Activated naive CD4-positive, alpha-beta T cell treated with anti-CD3 and anti-CD28 coated beads, Interleukin-2, amount 50 U/mL, for 24 hours (primary cell): ENCODE measurements around the gene FGF11.

Experiments used
- H3K27ac Mint-ChIP-seq: one replicate; pipeline ENCODE4 v1.8.0; 2021; ENCODE audit warnings: mild to moderate bottlenecking, mixed read lengths
- H3K27me3 Mint-ChIP-seq: one replicate; pipeline ENCODE4 v1.8.0; 2021; ENCODE audit warnings: mixed read lengths
- H3K36me3 Mint-ChIP-seq: one replicate; pipeline ENCODE4 v1.8.0; 2021; ENCODE audit warnings: mixed read lengths
- H3K4me1 Mint-ChIP-seq: one replicate; pipeline ENCODE4 v1.8.0; 2021; ENCODE audit warnings: mixed read lengths
- H3K4me3 Mint-ChIP-seq: one replicate; pipeline ENCODE4 v1.8.0; 2021; ENCODE audit warnings: mild to moderate bottlenecking, mixed read lengths
- H3K9me3 Mint-ChIP-seq: one replicate; pipeline ENCODE4 v1.8.0; 2021; ENCODE audit warnings: mixed read lengths

Gene FGF11

DNA sequence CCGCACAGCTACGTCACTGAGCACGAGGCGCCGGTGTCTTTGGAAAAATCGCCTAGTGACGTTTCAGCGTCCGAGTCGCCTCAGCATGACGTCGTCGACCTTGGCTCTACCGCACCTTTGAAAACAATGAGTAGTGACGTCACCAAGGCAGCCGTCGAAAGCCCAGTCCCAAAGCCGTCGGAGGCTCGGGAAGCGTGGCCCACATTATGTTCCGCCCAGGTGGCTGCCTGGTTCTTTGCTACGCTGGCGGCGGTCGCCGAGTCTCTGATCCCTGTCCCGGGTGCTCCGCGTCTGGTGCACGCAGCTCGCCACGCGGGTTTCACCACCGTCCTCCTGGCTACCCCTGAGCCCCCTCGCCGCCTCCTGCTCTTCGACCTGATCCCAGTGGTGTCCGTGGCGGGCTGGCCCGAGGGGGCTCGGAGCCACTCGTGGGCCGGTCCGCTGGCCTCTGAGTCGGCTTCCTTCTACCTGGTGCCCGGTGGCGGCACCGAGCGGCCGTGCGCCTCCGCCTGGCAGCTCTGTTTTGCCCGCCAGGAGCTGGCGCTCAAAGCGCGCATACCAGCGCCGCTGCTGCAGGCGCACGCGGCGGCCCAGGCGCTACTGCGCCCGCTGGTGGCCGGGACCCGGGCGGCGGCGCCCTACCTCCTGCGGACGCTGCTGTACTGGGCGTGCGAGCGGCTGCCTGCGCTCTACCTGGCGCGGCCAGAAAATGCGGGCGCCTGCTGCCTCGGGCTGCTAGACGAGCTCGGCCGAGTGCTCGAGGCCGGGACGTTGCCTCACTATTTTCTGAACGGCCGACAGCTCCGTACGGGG is 2.5 kb upstream of the FGF11 start:
- H3K36me3 Mint-ChIP-seq: no peaks in the 10 kb centered on the region
- no peaks in the 10 kb centered on the region for H3K9me3 Mint-ChIP-seq
- H3K27me3 Mint-ChIP-seq: peaks cover 10% of the 10 kb centered on the region
- peak overlapping the region; percentile 84 for H3K27ac Mint-ChIP-seq
- peaks cover 38% of the 10 kb centered on the region for H3K4me1 Mint-ChIP-seq
- peak overlapping the region; percentile 96 for H3K4me3 Mint-ChIP-seq

DNA sequence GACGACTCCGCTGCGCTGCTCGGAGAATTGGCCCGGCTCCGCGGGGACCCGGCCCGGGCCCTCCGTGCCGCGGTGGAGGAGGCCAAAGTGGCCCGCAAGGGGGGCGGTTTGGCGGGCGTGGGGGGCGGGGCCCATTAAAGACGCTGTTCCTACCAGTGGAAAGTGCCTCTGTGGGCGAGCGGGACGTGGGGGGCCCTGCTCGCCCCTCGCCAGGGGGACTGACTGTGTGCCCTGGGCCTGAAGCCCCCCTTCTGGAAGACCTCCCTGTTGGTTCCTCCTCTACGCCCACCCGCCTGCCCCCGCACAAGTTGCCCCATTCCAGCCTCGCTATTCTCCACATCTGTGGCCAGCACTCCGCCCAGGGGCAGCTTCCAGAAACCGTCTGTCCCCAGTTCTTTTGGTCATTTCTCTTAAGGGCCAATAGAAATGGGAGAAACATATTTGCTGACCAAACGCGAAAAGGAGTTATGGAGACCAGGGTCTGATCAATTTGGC is 1.9 kb upstream of the FGF11 start:
- Mint-ChIP-seq H3K4me1 (peaks cover 38% of the 10 kb centered on the region), H3K9me3 (no peaks in the 10 kb centered on the region), H3K27ac (peak overlapping the region; percentile 68), H3K27me3 (peaks cover 15% of the 10 kb centered on the region), H3K36me3 (no peaks in the 10 kb centered on the region), H3K4me3 (peak overlapping the region; percentile 88)

- Mint-ChIP-seq H3K27ac (peak overlapping the region; percentile 68), H3K9me3 (no peaks in the 10 kb centered on the region), H3K36me3 (no peaks in the 10 kb centered on the region), H3K27me3 (peaks cover 20% of the 10 kb centered on the region), H3K4me1 (peaks cover 38% of the 10 kb centered on the region), H3K4me3 (peak overlapping the region; percentile 88)
Measured at GRCh38 chr17:7437950-7438614, 1.2 kb upstream of the FGF11 start.

DNA sequence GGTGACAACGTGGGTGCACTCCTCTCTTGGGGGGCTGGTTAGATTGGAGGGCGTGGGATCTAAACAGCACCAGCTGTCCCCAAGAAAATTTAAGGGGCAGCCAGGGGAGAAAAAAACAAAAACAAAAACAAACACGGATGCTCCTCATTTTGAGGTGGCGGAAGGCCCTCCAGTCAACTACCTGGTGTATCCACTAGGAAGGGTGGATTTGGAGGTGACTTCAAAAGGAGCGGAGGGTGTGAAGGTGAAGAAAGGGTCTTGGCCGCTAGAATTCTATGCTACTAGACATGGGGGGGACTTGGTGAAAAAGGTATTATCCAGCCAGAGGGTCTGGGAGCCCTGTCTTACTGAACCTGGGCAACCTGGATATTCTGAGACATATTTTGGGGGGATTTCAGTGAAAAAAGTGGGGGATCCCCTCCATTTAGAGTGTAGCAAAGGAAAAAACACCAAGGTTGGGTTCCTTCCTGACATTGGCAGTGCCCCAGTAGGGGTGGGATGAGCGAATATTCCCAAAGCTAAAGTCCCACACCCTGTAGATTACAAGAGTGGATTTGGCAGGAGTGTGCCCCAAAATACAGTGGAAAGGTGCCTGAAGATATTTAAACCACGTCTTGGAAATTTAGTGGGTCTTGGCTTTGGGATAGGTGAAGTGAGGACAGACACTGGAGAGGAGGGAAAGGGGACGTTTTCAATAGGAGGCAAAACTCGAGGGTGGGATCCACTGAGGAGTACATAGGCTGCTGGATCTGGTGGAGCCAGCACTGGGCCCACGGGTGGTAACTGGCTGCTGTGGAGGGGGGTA is 454 bp upstream of the FGF11 start:
- H3K4me3 Mint-ChIP-seq: peak overlapping the region; percentile 88
- peaks cover 25% of the 10 kb centered on the region for H3K27me3 Mint-ChIP-seq
- peaks cover 38% of the 10 kb centered on the region for H3K4me1 Mint-ChIP-seq
- no peaks in the 10 kb centered on the region for H3K9me3 Mint-ChIP-seq
- H3K27ac Mint-ChIP-seq: peak overlapping the region; percentile 77
- H3K36me3 Mint-ChIP-seq: no peaks in the 10 kb centered on the region

- Mint-ChIP-seq H3K27me3 (peaks cover 29% of the 10 kb centered on the region), H3K9me3 (no peaks in the 10 kb centered on the region), H3K4me1 (peaks cover 40% of the 10 kb centered on the region), H3K36me3 (no peaks in the 10 kb centered on the region), H3K27ac (peak overlapping the region; percentile 35), H3K4me3 (peak overlapping the region; percentile 82)
Measured at GRCh38 chr17:7440113-7440833, 961 bp downstream of the FGF11 start.

DNA sequence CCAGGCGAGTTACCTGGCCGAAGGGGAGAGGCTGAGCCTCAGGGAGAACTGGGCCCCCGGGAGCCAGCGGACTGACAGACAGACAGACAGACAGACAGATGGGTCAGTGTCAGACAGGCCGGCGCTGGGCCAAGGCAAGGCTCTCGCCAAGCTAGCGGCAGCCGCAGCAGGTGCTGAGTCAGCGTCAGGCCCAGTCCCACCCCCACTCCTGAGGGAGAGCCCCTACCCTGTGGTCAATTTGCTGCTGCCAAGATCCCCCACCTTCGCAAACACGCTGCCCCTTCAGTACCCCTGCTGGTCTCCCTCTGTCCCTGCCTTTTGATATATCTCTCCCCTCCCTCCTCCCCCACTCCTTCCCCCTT is 1.5 kb downstream of the FGF11 start:
- Mint-ChIP-seq H3K4me3 (peak overlapping the region; percentile 82), H3K27me3 (peaks cover 34% of the 10 kb centered on the region), H3K36me3 (no peaks in the 10 kb centered on the region), H3K27ac (no peak overlapping the region), H3K9me3 (no peaks in the 10 kb centered on the region), H3K4me1 (peaks cover 46% of the 10 kb centered on the region)

DNA sequence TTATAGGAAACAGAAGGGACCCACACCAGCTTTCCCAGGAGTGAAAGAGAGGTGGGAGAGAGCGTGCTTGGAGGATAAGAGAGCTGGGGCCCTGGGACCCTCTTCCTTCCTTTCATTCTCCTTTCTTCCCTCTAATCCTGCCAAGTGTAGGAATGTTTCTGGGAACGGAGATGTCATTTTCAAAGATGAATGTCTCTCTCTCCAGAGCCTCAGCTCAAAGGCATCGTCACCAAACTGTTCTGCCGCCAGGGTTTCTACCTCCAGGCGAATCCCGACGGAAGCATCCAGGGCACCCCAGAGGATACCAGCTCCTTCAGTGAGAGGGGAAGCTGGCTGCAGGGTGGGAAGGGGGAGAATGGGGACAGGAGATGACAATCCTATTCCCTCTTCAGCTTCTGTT is 2.0 kb downstream of the FGF11 start:
- no peaks in the 10 kb centered on the region for H3K36me3 Mint-ChIP-seq
- H3K4me1 Mint-ChIP-seq: peaks cover 46% of the 10 kb centered on the region
- no peak overlapping the region for H3K27ac Mint-ChIP-seq
- no peak overlapping the region for H3K4me3 Mint-ChIP-seq
- H3K9me3 Mint-ChIP-seq: no peaks in the 10 kb centered on the region
- H3K27me3 Mint-ChIP-seq: peaks cover 36% of the 10 kb centered on the region

- peak overlapping the region; percentile 8 for H3K4me3 Mint-ChIP-seq
- H3K27ac Mint-ChIP-seq: peak overlapping the region; percentile 11
- H3K4me1 Mint-ChIP-seq: peaks cover 41% of the 10 kb centered on the region
- peaks cover 39% of the 10 kb centered on the region for H3K27me3 Mint-ChIP-seq
- no peaks in the 10 kb centered on the region for H3K36me3 Mint-ChIP-seq
- H3K9me3 Mint-ChIP-seq: no peaks in the 10 kb centered on the region
Measured at GRCh38 chr17:7442142-7442541, 2.8 kb downstream of the FGF11 start.

GRCh38 chr17:7443499-7444485 is 4.5 kb downstream of the FGF11 start:
- H3K9me3 Mint-ChIP-seq: no peaks in the 10 kb centered on the region
- H3K4me3 Mint-ChIP-seq: no peak overlapping the region
- peaks cover 35% of the 10 kb centered on the region for H3K4me1 Mint-ChIP-seq
- no peak overlapping the region for H3K27ac Mint-ChIP-seq
- H3K36me3 Mint-ChIP-seq: peaks cover 8% of the 10 kb centered on the region
- peaks cover 45% of the 10 kb centered on the region for H3K27me3 Mint-ChIP-seq

DNA sequence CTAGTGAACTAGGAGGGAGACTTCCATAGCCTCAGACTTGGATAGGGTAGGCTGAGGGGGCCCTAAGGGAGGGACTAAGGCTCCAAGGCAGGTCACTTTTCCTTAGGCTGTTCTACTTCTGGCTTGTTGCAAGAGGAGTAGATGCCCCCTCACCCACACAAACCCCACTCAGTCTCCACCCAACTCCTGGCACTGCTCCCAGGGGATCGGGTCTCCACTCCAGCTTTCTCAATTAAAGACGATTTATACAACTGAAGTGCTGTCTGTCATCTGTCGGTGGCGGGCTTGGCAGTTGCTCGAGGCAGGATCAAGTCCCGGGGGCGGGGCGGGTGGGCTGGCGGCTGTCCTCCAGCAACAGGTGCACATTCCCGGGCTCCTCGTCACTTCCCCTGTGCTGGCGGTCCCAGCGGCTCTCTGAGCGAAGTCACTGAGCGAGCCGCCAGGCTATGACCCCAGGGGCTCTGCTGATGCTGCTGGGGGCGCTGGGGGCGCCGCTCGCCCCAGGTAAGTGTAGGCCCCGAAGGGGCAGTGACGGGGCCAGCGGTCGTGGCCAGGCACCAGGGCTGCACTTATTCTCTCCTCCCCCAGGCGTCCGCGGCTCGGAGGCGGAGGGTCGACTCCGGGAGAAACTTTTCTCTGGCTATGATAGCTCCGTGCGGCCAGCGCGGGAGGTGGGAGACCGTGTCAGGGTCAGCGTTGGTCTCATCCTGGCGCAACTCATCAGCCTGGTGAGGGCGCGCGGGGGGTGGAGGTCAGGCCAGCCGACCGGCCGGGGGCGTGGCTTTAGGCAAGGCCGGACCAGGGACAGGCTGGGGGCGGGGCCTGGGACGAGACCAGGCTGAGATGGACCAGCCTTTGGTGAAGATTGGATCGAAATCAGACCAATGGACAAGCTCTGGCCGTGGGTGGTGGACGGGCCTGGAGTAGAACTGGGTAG is 5.6 kb downstream of the FGF11 start, which contains the start of gene CHRNB1:
TSS of gene CHRNB1 (plus strand) at position 380 of the 937 bp plus-strand sequence. CDS start at position 447, 67 bp downstream.
- Mint-ChIP-seq H3K36me3 (peaks cover 9% of the 10 kb centered on the region), H3K27ac (peak within 1 kb of the TSS; percentile 14), H3K4me3 (peak within 1 kb of the TSS; percentile 80), H3K27me3 (peaks cover 42% of the 10 kb centered on the region), H3K9me3 (no peaks in the 10 kb centered on the region), H3K4me1 (peaks cover 30% of the 10 kb centered on the region)

GRCh38 chr17:7445619-7445968 is 6.3 kb downstream of the FGF11 start:
- Mint-ChIP-seq H3K36me3 (peaks cover 9% of the 10 kb centered on the region), H3K9me3 (no peaks in the 10 kb centered on the region), H3K4me3 (peak overlapping the region; percentile 80), H3K27me3 (peaks cover 39% of the 10 kb centered on the region), H3K4me1 (peaks cover 23% of the 10 kb centered on the region), H3K27ac (peak overlapping the region; percentile 14)

DNA sequence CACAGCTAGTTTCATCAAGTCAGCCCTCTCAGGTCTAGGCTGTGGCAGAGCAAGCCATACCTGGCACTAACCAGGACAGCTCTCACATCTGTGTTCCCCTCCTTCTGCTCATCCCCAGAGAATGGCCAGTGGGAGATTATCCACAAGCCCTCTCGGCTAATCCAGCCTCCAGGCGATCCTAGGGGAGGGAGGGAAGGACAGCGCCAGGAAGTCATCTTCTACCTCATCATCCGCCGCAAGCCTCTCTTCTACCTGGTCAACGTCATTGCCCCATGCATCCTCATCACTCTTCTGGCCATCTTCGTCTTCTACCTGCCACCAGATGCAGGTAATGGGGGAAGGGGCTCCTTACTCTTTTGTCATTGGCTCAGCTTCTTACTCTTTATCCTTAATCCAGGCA is 9.1 kb downstream of the FGF11 start:
- Mint-ChIP-seq H3K27me3 (peaks cover 24% of the 10 kb centered on the region), H3K27ac (no peak overlapping the region), H3K4me1 (peaks cover 22% of the 10 kb centered on the region), H3K4me3 (no peak overlapping the region), H3K36me3 (peaks cover 9% of the 10 kb centered on the region), H3K9me3 (no peaks in the 10 kb centered on the region)

- no peak overlapping the region for H3K4me3 Mint-ChIP-seq
- no peaks in the 10 kb centered on the region for H3K27me3 Mint-ChIP-seq
- no peaks in the 10 kb centered on the region for H3K9me3 Mint-ChIP-seq
- H3K27ac Mint-ChIP-seq: no peak overlapping the region
- peaks cover 21% of the 10 kb centered on the region for H3K4me1 Mint-ChIP-seq
- no peaks in the 10 kb centered on the region for H3K36me3 Mint-ChIP-seq
Measured at GRCh38 chr17:7459961-7460545, 20.7 kb downstream of the FGF11 start.
